NCI-H187 treated with DMSO at 0.1 percent for 48 hours (cell line): ENCODE results near the gene SEMA5B.

Experiments
- DNase-seq: peaks from one replicate; lab custom pipeline; 2025; lab: John Stamatoyannopoulos, UW

The SEMA5B gene

GRCh38 chr3:122924056-122924455 lies 103.5 kb downstream of the SEMA5B start:
- no peak for DNase-seq

GRCh38 chr3:122923611-122924010 lies 104.0 kb downstream of the SEMA5B start:
- no peak for DNase-seq

DNA sequence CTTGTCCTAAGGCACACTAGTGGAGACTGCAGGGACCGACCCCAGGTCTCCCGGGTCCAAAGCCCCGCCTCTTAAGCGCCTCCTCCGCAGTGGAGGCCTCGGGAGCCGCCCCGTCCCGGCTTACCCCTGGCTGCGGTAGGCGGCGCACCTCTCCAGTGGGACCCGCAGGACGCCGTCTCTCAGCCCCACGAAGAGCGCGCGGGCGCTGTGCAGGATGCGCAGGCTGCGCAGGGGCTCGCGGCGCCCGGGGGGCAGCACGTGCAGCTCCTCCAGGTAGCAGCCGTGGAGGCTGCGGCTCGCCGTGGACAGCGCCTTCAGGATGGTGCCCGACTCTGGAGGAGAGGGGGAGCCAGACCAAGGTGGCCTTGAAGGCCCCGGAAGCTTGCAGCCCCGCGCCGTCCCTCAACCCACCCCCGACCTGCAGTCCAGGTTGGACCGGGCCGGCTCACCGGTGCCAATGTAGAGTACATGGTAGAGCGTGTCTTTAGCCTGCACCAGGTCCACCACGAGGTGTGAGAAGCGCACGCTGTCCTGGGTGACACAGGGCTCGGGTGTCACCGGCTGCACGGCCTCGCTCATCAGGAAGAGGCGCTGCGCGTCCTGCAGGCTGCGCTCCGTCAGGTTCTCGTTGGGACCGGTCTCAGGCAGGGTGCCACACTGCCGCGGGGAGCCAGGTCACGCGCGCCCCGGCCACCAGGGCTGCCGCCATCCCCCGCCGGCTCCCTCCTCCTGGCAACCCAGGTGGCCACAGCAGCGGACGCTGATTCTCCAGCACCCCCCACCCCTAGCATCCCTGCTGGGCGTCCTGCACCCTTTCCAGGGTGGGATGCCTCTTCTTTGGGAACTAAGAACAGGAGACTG lies 105.5 kb downstream of the SEMA5B start:
- DNase-seq, result no peak

- no peak for DNase-seq
Measured at GRCh38 chr3:122920986-122921385, 106.6 kb downstream of the SEMA5B start.

GRCh38 chr3:122919291-122919610 lies 108.3 kb downstream of the SEMA5B start:
- DNase-seq, result no peak

DNA sequence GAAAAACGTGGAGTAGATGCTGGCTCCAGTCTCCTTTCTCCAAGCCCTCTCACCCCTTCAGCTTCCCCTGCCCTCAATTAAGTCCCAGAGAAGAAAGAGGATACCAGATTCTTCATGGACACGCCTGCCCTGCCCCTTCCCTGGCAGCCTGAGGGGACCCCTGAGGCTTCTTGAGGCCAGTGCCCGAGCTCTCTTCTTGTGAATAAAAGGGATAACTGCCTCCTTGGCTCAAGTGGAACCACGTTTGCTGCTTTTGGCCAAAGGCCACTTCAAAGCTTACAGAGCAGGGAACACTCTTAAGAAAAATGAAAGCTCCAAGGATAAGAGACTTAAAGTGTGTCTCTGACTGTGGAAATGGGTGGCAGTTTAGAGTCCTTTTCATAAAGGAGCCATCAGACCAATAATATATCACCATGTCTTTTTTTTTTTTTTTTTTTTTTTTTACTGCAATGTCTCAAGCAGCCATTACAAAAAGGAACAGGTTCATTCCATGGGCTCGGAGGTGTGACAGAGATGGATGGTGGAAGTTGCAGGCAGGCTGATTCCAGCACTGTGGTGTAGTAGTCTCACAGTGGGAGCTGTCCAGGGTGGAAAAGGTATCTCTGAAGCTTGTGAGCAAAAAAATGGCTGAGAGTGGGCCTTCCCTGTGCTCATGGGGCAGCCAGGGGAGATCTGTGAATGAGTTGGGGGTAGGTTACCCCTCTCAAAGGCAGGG lies 108.8 kb downstream of the SEMA5B start:
- DNase-seq, result peak; percentile 3

DNA sequence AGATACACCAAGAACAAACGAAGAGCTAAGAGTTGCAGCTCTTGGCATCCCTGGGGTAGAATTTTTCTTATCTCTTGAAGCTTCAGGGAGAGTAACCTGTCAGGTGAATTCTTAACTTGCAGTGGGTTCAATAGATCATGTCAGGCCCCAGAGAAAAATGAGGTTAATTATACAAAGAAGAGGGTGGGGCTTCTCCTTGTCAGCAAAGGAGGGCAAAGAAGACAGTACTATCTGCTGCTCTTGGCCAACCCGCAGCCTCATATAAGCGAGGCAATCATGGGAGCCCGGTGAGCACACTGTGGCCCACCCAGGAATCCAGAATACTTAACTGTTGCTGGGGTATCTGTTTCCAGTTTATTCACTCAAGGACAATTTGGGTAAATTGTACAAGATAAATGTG lies 110.2 kb downstream of the SEMA5B start:
- no peak for DNase-seq

GRCh38 chr3:122916580-122916979 lies 111.0 kb downstream of the SEMA5B start:
- no peak for DNase-seq

DNA sequence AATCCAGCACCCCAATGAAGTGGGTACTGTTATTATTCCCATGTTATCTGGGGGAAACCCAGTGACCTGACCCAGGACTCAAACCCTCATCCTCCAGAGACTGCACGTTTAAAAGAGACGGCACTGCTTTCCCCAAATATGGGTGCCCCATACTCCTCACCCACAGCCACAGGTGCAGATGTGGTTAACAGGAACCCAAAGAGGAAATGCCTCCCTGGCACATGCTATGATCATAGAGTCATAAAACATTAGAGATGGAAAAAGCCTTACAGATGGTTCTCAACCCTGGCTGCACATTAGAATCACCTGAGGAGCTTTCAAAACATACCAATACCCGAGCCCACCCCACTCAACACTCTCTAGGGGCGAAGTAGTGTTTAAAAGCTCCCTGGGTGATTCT lies 111.5 kb downstream of the SEMA5B start:
- no peak for DNase-seq

DNA sequence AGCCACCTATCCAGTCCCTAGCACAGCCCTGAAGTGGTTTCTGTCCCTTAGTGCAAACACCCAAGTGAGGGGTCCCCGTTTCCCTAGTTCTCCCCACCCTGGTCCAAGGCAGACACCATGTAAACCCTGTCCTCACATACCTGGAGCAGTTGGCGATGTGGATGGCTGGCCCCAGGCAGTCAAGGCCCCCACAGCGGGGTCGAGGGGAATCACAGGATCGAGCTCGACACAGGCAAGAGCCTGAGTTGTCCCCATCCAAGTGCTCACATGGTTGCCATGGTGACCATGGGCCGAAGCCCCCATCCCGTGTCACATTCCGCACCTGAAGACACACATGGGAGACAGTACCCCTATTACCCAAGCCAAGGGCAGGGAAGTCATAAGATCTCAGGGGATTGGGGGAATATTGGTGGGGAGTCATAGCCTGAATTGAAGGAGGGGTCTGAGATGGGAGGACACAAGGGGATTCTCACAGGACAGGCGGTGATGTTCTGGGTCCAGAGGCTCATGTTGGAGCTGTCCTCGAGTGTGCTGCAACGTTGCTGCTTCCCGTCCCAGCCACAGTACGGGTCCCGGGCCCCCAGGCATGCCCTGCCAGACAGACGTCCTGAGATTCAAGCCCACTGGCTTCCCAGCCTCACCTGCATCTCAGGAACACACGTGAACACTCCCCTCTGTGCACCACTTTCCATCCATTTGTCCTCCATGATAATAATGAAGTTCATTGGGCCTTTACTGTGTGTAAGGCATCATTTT lies 112.1 kb downstream of the SEMA5B start:
- DNase-seq, result no peak

DNA sequence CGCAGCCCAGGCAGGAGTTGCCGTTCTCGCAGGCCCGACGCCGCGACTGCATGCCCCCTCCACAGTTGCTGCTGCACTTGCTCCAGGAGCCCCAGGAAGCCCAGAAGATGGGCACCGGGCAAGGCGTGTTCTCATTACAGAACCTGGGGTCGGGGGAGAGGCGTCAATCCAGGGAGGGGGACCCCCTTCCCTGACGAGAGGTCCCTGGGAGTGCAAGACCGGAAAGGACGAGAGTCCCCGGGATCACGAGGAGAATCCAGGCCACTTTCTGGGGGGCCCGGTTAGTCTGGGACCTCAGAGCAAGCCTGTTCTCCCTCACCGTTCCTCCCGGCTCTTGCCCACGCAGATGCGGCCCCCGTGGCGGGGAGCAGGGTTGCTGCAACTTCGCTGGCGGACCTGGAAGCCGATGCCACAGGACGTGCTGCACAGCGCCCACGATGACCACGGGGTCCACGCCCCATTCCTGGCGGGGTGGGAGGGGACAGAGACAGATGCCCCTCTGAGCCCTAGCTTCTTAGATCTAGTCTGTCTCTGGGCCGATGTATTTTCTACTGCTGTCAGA lies 113.9 kb downstream of the SEMA5B start:
- no peak for DNase-seq

DNA sequence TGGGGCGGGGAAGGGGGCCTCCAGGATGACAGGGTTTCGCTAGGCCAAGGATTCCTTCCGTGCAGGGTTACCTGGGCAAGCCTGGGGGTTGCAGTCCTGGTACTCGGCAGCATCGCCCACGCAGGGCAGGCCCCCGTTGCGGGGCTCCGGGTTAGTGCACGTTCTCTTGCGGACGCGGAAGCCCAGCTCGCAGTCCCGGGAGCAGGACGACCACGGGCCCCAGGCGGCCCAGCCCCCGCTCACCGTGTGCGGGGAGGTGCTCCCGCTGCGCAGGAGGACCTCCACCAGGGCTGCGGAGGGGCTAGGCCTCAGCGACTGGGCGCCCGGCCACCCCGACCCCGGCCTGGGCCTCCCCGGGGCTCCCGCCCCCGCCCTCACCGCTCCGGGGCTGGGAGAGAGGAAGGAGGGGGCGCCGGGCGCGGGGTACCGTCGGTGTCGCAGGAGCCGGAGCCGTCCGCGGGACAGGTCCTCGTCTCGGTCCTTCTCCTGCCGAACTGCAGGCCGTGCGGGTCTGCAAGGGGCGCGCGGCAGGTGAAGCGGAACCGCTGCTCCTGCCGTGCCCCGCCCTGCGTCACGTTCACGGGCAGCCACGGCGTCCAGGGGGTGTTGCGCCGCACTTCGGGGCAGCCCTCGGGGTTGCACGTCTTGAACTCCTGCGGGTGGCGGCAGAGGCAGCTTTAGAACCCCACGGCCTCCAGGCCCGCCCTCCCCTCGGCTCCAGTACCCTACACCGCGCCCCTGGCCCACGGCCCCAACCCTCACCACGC lies 114.6 kb downstream of the SEMA5B start:
- no peak for DNase-seq

DNA sequence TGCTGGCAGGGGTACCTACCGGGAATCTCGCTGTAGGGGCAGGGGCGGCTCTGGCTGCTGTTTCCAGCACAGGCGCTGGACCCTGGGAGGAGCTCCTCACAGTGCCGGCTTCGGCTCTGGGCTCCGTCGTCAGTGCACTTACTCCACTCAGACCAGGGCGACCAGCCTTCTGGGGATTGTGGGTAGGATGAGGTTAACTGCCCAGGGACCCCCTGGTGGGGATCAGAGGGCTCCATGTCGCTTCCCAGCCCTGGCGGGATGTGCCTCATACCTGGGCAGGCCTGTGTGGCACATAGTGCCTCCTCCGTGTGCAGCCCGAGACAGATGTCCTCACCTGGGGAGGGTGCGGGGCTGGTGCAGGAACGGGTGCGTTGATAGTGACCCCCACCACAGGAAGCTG lies 115.7 kb downstream of the SEMA5B start:
- no peak for DNase-seq

DNA sequence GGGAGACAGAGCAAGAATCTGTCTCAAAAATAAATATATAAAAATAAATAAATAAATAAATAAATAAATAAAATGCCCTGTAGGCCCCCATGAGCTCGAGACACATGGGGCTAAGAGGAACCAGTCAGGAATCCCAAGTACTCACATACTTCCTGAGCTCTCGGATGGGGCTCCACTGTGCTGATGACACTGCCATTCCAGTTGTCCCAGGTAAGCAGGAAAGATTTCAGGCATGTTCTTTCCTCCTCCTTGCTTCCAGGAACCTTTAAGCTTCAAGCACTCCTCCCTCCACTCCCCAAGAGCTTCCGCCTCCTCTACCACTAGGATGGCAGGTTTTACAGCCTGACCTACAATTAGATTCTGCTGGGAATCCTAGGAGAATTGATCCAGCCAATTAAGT lies 119.3 kb downstream of the SEMA5B start:
- DNase-seq, result no peak

DNA sequence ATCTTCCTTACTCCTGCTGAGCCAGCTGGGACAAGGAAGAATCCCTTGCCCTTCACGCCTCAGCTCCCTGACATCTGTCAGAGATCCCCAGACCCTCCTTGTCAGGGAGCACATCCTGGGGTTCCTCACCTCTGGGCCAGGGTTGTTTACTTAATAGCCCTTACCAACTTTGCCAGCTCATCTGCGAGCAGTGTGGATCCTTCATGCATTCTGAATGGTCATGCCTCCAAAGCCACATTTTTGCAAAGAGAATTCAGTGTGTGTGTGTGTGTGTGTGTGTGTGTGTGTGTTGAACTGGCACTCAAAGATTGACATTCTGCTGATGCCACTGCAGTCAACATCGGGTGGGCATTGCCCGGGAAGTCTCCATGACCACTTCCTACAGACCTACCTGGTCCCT lies 120.1 kb downstream of the SEMA5B start:
- DNase-seq, result no peak

- DNase-seq, result no peak
Measured at GRCh38 chr3:122903171-122903570, 124.4 kb downstream of the SEMA5B start.

DNA sequence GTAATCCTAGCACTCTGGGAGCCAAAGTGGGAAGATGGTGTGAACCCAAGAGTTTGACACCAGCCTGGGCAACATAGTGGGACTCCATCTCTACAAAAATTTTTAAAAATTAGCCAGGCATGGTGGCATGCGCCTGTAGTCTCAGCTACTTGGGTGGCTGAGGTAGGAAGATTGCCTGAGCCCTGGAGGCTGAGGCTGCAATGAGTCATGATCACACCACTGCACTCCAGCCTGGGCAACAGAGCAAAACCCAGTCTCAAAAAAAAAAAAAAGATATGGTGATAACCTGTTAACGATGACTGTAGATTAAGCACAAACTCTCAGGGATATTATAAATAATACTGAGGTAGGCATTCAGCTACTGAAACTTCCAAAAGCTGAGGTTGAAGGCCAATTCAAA lies 125.2 kb downstream of the SEMA5B start:
- DNase-seq, result no peak

DNA sequence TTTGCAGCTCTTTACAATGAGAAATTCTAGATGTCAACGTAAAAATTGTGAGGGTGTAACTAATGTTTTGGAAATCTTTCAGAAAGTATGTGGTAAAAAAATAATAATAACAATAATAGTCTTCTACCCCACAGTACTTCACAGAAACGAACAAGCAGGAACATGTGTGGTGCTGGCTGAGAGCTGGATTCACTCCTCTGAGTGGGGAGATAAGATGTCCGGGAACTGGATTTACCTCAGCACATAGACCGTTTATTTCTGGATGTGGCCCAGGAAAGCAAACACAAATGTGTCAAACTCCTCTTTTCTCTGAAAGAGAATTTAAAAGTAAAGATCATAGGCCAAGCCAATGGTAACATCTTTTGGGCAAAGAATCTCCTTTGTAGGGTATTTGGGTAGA lies 129.3 kb downstream of the SEMA5B start:
- no peak for DNase-seq

DNA sequence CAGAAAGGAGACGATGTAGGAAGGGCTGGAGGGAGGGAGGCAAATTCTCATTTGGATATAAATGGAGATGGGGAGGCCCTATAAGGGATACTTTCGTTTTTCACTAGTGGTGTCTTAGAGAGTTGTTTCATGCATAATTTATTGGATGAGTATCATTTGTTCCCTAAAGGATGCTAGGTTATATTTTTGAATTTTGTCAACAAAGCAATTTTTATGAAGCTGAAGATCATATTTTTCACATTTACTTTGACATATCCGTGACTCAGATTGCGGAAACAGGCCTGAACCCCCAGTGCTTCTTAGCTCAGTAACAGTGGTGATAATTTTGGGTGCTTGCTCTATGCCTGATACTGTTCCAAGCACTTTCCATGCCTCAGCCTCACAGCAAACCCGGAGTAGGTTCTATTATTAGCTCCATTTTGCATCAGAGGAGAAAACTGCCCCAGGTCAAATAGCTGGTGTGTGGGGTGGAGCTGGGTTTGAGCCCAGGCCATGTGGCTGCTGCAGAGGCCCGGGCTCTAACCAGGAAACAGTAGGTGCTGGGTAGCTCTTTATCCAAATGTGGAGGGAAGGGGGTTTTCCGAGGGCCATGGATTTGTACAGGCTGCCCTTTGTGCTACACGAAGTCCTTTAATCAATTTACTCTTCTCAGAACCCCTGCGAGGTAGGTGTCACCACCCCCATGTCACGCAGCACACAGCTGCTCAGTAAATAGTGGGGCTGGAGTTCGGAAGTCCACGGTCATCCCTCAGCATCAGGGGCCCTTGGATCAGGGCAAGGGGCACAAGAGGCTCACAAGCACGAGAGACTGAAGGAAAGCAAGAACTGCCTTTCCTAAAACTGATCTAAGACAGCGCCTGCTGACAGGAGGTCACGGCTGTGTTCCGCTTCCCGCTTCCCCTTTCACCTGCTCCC lies 133.6 kb downstream of the SEMA5B start:
- DNase-seq, result no peak

DNA sequence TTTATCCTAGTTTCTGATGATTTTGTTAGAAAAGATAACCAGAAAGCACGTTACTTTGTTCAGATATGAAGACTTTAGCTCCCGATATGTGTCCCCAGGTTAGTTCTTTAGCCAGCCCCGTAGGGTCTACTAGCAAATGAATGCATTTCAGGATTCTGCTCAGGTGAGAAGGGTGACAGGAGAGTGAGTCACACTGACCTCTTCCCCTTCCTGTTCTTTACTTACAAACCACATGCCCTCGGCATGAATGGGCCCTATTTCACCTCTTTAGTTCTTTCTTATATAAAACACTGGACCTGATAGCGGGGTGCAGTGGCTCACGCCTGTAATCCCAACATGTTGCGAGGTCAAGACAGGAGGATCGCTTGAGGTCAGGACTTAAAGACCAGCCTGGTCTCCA lies 134.3 kb downstream of the SEMA5B start:
- no peak for DNase-seq
